Osteoblast (primary cell): ENCODE measurements around the gene SELPLG. TPM values are rescaled to one million over a fixed set of nuclear protein-coding genes. Genes with fewer than 3 reads are reported as not detected.

Experiments used
- DNase-seq: peaks from one replicate; pipeline ENCODE4 v3.0.0; 2011; ENCODE audit warnings: low spot score, mixed read lengths; ENCODE audit not compliant: insufficient read length; ENCODE audit errors: missing footprints
- H2AFZ ChIP-seq: 2 replicates; pipeline ENCODE4 v1.6.0; 2011; ENCODE audit warnings: mild to moderate bottlenecking, low read length
- H3K27ac ChIP-seq: 2 replicates; pipeline ENCODE4 v1.5.1; 2011; ENCODE audit warnings: mild to moderate bottlenecking, low read depth, low read length, moderate library complexity
- H3K27me3 ChIP-seq: 2 replicates; pipeline ENCODE4 v1.6.0; 2012; ENCODE audit warnings: mild to moderate bottlenecking, control low read depth, inconsistent platforms, low read length, moderate library complexity; ENCODE audit not compliant: insufficient read depth
- H3K36me3 ChIP-seq: 2 replicates; pipeline ENCODE4 v1.5.1; 2011; ENCODE audit warnings: mild to moderate bottlenecking, low read length, control low read depth, moderate library complexity; ENCODE audit not compliant: insufficient read depth
- H3K4me1 ChIP-seq: 2 replicates; pipeline ENCODE4 v1.5.1; 2011; ENCODE audit warnings: mild to moderate bottlenecking, low read length, control low read depth, moderate library complexity; ENCODE audit not compliant: insufficient read depth
- H3K4me2 ChIP-seq: 2 replicates; pipeline ENCODE4 v1.6.0; 2011; ENCODE audit warnings: mild to moderate bottlenecking, low read length; ENCODE audit not compliant: insufficient read depth
- H3K4me3 ChIP-seq: fragments of 200-600 bp; sonication (generic); 3 replicates; pipeline ENCODE4 v1.5.1; 2012; ENCODE audit warnings: mild to moderate bottlenecking, low read length, inconsistent platforms; ENCODE audit not compliant: insufficient read depth
- H3K79me2 ChIP-seq: 2 replicates; pipeline ENCODE4 v1.6.0; 2012; ENCODE audit warnings: mild to moderate bottlenecking, low read length, control low read depth, inconsistent platforms; ENCODE audit not compliant: insufficient read depth
- H3K9me3 ChIP-seq: 2 replicates; pipeline ENCODE4 v1.5.1; 2011; ENCODE audit warnings: low read depth, low read length, control low read depth
- H4K20me1 ChIP-seq: 2 replicates; pipeline ENCODE4 v1.6.0; 2012; ENCODE audit warnings: mild to moderate bottlenecking, low read length, control low read depth; ENCODE audit not compliant: insufficient read depth
- total RNA-seq: library from RNA; depleted of rRNA; stranded (reverse); fragments of >200 nt; gene quantifications from 2 replicates; pipeline ENCODE4 v1.2.3, GENCODE V29; 2012
- TF ChIP-seq, protein P1 (sequence below): IDR thresholded peaks from 2 replicates; pipeline ENCODE4 v1.5.1; 2011; ENCODE audit warnings: mild to moderate bottlenecking, low read depth, low read length, moderate library complexity; ENCODE audit errors: extremely low read depth

The SELPLG gene
- total RNA-seq, 1 donor, result 1.1 TPM

DNA sequence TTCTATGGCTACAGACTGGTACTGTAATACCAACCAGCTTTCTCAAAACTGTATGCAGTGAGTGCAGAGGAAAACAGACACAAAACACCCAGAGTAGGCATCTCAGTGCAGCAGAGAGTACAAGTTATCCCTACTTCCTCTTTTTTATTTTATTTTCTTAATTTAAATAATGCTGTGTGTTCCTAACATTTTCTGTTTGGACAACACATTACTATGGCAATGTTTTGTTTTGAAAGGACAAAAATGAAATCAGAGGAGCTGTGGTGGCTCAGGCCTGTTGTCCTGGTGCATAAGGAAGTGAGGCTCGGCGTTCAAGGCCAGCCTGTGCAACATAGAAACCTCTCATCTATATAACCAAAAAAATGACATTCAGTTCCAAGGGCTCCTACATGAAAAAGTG, 33.7 kb upstream of the SELPLG start:
- TF ChIP-seq, protein P1, sequence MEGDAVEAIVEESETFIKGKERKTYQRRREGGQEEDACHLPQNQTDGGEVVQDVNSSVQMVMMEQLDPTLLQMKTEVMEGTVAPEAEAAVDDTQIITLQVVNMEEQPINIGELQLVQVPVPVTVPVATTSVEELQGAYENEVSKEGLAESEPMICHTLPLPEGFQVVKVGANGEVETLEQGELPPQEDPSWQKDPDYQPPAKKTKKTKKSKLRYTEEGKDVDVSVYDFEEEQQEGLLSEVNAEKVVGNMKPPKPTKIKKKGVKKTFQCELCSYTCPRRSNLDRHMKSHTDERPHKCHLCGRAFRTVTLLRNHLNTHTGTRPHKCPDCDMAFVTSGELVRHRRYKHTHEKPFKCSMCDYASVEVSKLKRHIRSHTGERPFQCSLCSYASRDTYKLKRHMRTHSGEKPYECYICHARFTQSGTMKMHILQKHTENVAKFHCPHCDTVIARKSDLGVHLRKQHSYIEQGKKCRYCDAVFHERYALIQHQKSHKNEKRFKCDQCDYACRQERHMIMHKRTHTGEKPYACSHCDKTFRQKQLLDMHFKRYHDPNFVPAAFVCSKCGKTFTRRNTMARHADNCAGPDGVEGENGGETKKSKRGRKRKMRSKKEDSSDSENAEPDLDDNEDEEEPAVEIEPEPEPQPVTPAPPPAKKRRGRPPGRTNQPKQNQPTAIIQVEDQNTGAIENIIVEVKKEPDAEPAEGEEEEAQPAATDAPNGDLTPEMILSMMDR, result no peak
- Histone ChIP-seq H4K20me1 (peaks cover 27% of the 10 kb centered on the region), H3K79me2 (peaks cover 96% of the 10 kb centered on the region), H3K27ac (peak overlapping the region; percentile 71), H3K4me1 (peaks cover 64% of the 10 kb centered on the region), H3K9me3 (no peaks in the 10 kb centered on the region), H2AFZ (no peak overlapping the region), H3K4me3 (no peak overlapping the region), H3K27me3 (no peaks in the 10 kb centered on the region), H3K4me2 (no peak overlapping the region), H3K36me3 (peaks cover 22% of the 10 kb centered on the region)
- no peak for DNase-seq

DNA sequence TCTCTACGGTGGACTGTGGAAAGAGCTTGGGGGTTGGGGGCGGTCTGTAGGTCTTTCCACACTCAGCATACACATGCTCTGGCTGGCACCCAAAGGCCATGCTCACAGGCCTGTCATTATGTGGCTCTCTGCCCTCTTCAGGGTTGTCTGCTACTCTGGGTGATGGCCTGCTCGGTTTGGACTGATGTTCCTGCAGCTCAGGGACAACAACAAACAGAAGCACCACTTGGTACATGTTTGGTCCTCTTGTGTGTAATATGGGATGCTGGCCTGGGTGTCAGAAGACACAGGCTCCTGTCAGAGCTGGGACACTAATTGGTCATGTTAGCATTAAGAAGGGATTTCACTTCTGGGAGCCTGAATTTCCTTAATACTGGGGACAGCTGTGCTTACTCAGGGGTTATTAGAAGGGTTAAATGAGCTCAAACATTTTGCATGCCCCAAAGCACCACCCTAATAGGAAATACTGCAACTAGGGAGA, 32.7 kb upstream of the SELPLG start:
- Histone ChIP-seq H2AFZ (no peak overlapping the region), H3K27ac (peak overlapping the region; percentile 71), H3K36me3 (peaks cover 23% of the 10 kb centered on the region), H3K27me3 (no peaks in the 10 kb centered on the region), H4K20me1 (peaks cover 27% of the 10 kb centered on the region), H3K4me2 (peak overlapping the region; percentile 13), H3K4me3 (no peak overlapping the region), H3K9me3 (no peaks in the 10 kb centered on the region), H3K4me1 (peaks cover 64% of the 10 kb centered on the region), H3K79me2 (peaks cover 96% of the 10 kb centered on the region)
- TF ChIP-seq, protein P1, result no peak
- peak; percentile 70 for DNase-seq

DNA sequence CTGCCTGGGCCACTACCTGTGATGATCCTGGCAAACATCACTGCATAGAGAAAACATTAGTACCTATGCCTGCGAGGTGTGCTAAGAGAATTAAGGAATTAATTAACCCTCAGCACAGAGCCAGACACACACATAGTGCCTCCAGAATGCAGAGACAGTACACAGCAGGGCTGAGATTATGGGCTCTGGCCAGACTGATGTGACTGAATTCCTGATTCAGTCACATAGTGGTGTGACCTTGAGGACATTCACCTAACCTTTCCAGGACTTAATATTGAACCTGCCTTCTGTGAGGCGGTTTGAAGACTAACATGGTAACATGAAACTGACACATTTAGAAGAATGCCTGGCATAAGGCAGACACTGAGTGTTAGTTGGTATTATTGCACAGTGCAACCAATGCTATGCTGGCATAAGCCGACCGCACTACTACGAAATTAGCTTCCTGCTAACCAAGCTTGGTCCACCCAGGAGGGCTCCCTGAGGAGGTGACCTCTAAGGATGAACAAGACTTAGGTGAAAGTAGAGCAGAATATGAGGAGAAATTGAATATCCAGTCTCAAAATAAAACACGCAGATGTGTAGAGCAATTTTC, 32.0 kb upstream of the SELPLG start:
- no peaks in the 10 kb centered on the region for H3K27me3 ChIP-seq
- H3K36me3 ChIP-seq, result peaks cover 23% of the 10 kb centered on the region
- no peaks in the 10 kb centered on the region for H3K9me3 ChIP-seq
- H2AFZ ChIP-seq, result no peak overlapping the region
- H4K20me1 ChIP-seq, result peaks cover 30% of the 10 kb centered on the region
- TF ChIP-seq, protein P1, result no peak
- peaks cover 65% of the 10 kb centered on the region for H3K4me1 ChIP-seq
- peak overlapping the region; percentile 71 for H3K27ac ChIP-seq
- no peak overlapping the region for H3K4me3 ChIP-seq
- H3K79me2 ChIP-seq, result peaks cover 96% of the 10 kb centered on the region
- no peak for DNase-seq
- H3K4me2 ChIP-seq, result peak overlapping the region; percentile 28

DNA sequence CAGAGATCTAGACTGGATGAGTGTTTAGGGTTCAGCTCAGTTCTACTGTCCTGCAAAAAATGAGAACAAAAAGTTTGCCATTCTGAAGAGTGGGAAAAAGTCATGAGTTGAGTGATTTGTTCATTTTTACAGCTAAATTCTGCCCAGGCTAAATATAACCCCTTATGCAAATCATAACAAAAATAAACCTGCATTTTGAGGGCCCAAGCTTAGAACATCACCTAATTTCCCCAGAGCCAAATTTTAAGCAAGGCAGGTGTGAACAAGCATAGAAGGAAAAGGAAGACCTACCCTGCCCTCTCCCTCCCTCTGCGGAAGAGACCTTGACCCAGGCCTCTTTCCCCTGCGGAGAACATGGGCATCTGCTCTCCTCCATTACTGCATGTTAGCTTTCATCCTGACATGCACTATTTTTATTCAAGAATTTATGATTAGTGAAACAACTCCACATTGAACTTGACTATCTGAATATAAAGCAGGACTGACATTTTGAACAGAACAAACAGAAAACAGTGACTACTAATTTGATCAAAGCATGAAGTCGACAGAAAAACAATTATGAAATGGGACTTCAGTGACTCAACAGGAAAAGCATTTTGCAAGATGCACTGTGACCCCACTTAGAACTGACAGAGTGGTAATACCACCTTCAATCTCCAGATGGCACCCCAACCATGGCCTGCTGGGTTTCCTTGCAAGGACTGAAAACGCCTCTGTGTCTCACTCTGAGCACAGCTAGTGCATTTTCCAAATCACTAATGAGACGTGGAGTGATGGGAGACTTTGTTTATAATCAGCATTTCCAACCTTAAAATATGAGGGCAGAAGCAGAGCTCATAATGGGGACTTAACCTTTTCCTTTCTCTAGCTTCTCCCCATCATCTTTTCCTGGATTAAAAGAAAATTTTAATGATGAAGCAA, 30.9 kb upstream of the SELPLG start:
- peak; percentile 82 for DNase-seq
- Histone ChIP-seq H3K4me1 (peaks cover 61% of the 10 kb centered on the region), H3K79me2 (peaks cover 94% of the 10 kb centered on the region), H2AFZ (no peak overlapping the region), H3K36me3 (peaks cover 25% of the 10 kb centered on the region), H3K4me2 (peak overlapping the region; percentile 66), H3K27ac (peak overlapping the region; percentile 84), H3K27me3 (no peaks in the 10 kb centered on the region), H4K20me1 (peaks cover 30% of the 10 kb centered on the region), H3K9me3 (no peaks in the 10 kb centered on the region), H3K4me3 (peak overlapping the region; percentile 23)
- TF ChIP-seq, protein P1, result peak; percentile 95
